GM12891 (cell line): Measurements from ENCODE around the gene OPCML.

Experiments
- DNase-seq: peaks from one replicate; pipeline ENCODE4 v3.0.0; 2011; ENCODE audit warnings: low spot score; ENCODE audit not compliant: insufficient read length
- FAIRE-seq: peaks from 2 replicates; lab custom pipeline; 2011; peaks lifted over from hg19 to GRCh38; lab: Jason Lieb, UNC
- PAX5 ChIP-seq: IDR thresholded peaks from 2 replicates; pipeline ENCODE4 v1.6.1; 2011; ENCODE audit warnings: low read length, moderate library complexity, mild to moderate bottlenecking; ENCODE audit not compliant: insufficient read depth, severe bottlenecking
- POLR2A ChIP-seq: IDR thresholded peaks from 2 replicates; pipeline ENCODE4 v1.6.1; 2011; ENCODE audit warnings: low read depth, low read length, control low read depth
- POLR2AphosphoS5 ChIP-seq: IDR thresholded peaks from 2 replicates; pipeline ENCODE4 v1.6.1; 2011; ENCODE audit warnings: low read depth, low read length, control low read depth
- POU2F2 ChIP-seq: IDR thresholded peaks from 2 replicates; pipeline ENCODE4 v1.6.1; 2011; ENCODE audit warnings: low read depth, mild to moderate bottlenecking, control low read depth, low read length, moderate library complexity
- SPI1 ChIP-seq: IDR thresholded peaks from 2 replicates; pipeline ENCODE4 v1.6.1; 2011; ENCODE audit warnings: low read depth, low read length, control low read depth
- TAF1 ChIP-seq: IDR thresholded peaks from 2 replicates; pipeline ENCODE4 v1.6.1; 2011; ENCODE audit warnings: low read depth, low read length, control low read depth

Gene OPCML

DNA sequence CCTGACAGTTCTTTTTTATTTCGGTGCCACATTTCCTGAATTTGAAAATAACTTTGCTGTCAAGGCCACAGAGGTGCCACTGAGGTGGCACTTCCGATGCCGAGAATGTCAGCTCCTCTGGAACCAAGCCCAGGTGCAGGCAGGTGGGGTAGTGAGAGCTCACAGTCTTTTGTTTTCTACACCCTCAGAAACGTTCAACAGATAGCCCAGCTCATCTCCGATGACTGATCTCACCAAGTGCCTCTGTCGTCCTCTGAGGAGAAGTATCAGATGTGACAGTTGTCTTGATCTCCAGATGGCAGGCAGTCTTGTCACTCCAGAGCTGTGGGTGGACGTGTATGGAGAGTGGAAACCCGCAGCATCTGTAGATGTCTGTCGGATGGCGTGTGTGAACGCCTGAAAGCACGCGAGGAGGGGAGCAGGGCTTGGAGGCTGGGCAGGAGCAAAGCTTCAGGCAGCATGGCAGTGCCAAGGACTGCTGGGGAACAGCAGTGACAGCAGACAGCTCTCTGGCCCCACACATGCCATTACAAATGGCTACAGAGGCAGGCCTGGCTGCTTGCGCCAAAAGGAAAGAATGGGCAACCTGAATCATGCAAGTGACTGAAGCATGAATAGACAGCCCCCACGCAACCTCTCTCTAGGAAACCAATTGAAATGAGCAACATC lies 877.0 kb downstream of the OPCML start:
- DNase-seq (no peak), FAIRE-seq (no peak)
- TF ChIP-seq POLR2AphosphoS5 (no peak), TAF1 (no peak), POLR2A (no peak), PAX5 (no peak), POU2F2 (no peak), SPI1 (no peak)

DNA sequence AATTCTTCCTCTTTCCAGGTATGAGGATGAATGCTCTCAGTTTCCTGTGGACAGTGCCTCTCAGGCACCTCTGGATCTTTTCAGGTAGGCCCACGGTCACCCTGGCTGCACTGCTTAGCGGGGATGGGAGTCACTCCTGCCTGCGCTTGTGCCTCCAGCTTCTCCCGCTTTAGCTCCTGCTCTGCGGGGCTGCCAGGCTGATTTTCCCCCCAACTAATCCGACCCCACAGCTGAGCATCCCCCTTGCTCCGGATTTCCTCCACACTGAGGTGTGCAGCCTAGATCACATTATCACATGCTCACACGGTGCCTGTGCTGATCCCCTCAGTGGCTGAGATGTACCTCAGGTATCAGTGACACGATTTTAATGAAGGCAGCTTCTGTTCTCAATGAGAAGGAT lies 879.1 kb downstream of the OPCML start:
- no peak for TF ChIP-seq POLR2AphosphoS5
- no peak for TF ChIP-seq SPI1
- no peak for TF ChIP-seq POLR2A
- no peak for TF ChIP-seq PAX5
- TF ChIP-seq POU2F2 = no peak
- TF ChIP-seq TAF1 = no peak
- FAIRE-seq (no peak), DNase-seq (no peak)

DNA sequence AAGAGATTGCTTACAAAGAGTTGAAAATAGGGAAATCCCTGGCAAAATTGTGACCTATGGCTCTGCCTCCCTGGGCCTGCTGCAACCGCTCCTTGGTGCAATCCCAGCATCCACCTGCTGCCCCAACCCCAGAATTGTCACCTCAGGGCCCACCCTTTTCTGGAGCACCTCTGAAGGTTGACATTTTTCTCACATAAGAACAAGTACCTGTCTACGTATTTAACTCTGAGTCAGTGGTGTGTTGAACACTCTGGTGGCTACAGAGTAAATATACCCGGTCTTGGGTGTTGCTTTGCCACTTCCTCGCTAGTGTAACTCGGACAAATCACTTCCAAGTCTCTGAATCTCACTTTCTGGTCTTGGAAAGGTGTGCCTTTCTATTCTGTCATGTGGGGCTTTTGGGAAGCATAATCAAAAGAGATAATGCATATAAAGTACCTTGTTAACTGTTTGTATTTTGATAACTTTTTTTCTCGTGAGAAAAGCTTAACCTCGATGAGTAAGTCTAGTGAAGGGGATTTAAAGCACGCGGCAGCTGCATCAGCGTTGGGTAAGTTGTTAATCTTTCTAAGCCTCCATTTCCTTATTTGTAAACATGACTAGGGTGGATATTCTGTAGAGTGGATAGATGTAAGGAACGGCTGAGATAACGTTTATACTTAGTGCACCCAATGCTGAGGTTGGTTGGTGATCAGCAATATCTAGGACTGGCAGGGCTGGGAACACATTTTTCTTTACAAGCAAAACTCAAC lies 881.2 kb downstream of the OPCML start:
- FAIRE-seq = no peak
- TF ChIP-seq TAF1 (no peak), PAX5 (no peak), POLR2AphosphoS5 (no peak), SPI1 (no peak)
- no peak for DNase-seq

DNA sequence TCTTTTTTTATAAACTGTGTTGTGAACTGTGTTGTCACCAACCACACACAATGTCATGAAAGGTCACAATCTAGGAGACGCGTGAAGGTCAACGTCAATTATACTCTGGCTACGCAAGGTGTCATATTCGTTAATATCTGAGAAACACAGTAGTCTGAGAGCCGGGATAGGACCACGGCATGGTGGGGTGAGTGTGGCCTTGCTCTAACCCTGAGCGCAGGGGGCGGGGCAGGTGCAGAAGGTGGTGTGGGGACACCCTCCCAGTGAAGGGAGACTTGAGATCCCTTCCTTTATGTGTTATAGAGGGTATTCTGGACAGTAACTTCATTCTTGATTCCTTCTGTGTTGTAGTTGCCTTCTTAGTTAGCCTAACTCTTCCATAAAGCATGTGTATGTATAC lies 883.0 kb downstream of the OPCML start:
- DNase-seq (no peak), FAIRE-seq (no peak)
- TF ChIP-seq PAX5 (no peak), POLR2A (no peak), TAF1 (no peak), POLR2AphosphoS5 (no peak), SPI1 (no peak), POU2F2 (no peak)

DNA sequence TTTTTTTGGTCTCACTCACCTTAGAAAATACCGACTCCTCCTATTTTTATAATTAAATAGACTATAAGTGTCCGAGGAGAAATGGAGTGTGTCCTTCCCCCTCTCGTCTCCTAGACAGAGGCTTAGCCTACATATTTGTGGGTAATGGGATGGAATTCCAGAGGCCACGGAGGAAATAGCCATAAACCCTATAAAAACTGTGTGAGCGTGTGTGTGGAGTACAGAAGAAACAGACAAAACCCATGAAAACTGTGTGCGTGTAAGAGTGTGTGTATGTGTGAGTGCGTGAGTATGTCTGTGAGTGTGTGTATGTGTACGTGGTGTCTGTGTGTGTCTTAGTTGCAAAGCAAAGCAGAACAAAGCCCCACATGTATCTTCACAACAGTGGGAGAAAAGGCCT lies 883.5 kb downstream of the OPCML start:
- DNase-seq = no peak
- TF ChIP-seq TAF1 (no peak), POU2F2 (no peak), PAX5 (no peak), POLR2A (no peak), SPI1 (no peak), POLR2AphosphoS5 (no peak)
- FAIRE-seq = no peak

DNA sequence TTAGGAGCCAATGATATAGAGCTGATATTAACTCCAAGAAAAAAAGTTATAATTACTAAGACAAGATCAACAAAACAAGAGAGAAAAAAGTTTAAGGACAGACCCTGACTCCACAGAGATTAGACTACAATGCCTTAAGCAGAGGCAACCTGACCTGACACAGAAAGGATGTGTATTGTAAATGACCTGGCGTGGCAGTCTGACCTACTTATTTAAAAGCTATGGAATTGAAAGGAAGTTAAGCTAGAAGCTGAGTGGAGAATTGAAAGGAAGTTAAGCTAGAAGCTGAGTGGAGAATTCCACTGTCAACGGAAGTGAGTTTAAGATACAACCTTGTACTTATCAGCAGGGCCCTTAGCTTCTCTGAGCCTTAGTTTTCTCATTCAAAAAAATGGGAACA lies 885.4 kb downstream of the OPCML start:
- DNase-seq = no peak
- FAIRE-seq = no peak
- TF ChIP-seq POLR2A (no peak), SPI1 (no peak), POU2F2 (no peak), TAF1 (no peak), PAX5 (no peak), POLR2AphosphoS5 (no peak)

DNA sequence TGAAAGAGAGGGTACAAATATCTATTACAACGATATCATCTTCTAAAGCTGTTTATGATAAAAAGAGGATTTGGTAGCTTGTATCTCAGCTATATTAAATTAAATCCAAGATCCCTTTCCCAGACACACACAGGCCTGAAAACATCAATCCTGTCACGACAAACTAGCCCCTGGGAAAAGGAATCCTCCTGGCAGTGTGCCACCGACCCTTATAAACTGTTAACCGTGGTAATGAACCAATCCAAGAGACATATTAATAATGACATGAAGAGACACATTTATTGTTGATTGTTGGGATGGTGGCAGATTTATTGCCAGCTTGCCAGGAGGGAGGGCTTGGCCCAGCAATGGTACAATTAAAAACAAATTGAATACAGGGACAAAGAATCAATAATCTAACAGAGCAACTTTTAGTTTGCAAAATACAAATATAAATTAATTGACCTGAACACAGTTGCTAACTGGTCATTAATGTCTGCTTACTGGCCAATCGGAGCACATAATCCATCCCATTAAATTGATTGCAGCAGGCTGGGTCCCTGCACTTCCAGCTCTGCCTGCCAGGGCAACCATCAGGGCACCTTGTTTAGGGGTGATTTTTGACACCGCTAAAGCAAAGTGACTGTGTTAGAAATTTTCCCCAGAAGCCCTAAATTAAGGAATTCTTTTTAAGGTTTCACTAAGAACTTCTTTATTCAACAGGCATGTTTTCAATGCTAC lies 887.6 kb downstream of the OPCML start:
- FAIRE-seq = no peak
- no peak for TF ChIP-seq POLR2AphosphoS5
- no peak for TF ChIP-seq TAF1
- TF ChIP-seq PAX5 = no peak
- TF ChIP-seq POU2F2 = no peak
- no peak for TF ChIP-seq POLR2A
- TF ChIP-seq SPI1 = no peak
- DNase-seq = no peak

DNA sequence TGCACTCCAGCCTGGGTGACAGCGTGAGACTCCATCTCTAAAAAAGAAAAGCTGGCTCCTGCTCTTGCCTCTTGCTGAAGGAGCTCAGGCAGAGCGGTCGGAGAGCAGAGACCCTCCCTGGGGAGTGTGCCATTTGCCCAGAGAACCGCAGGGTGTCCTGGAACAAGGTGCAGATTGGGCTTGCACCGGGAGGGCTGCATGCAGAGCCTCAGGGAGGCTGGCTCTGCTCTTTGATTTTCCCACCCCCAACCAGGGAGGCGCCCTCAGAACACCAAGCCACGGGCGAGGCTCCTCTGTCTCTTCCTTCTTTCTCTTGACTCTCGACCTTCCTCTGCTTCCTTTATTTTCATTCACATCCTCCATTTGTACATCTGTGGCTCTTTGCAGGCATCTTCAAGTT lies 889.1 kb downstream of the OPCML start:
- FAIRE-seq (no peak), DNase-seq (no peak)
- no peak for TF ChIP-seq SPI1
- TF ChIP-seq POLR2AphosphoS5 = no peak

DNA sequence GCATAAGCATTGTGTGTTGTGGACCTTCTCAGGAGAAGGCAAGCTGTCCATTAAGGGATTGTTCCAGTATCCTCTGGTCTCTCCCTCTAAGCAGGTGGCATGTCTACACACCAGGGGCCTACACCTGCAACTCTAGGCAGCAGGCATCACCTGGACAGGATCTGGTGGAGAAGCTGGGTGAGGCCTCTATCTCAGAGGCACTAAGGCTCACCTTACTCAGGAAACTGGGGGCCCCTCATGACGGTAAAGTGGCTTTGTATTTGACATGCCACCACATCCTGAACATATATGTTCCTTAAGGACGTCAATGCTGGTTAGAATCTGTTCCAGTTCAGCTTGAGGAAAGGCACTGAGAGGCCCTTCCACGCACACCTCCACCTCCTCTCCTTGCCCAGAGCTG lies 891.3 kb downstream of the OPCML start:
- DNase-seq = no peak
- no peak for FAIRE-seq
- TF ChIP-seq PAX5 = no peak
- no peak for TF ChIP-seq POLR2A
- no peak for TF ChIP-seq POU2F2
- TF ChIP-seq TAF1 = no peak
- TF ChIP-seq SPI1 = no peak
- TF ChIP-seq POLR2AphosphoS5 = no peak
